Measurements from ENCODE around the gene MTERF4. TPM values are rescaled to one million over a fixed set of nuclear protein-coding genes. Genes with fewer than 3 reads are reported as not detected.

MTERF4 gene
- total and polyA plus RNA-seq, 2 of the 13 experiments (the other 11 are each of a cell fraction or from before 2014, with no cell fraction given): 50.5 to 59.8 TPM

- TF ChIP-seq ZHX1 (CRISPR knock-in tag; IDR thresholded peaks at IDR 0.05; ENCODE audit: low read depth) (peak; percentile 60; the same call in 1 of the 2 replicates), HOXD1 (CRISPR knock-in tag; IDR thresholded peaks at IDR 0.05) (no peak; the same call in 1 of the 2 replicates), PHF5A (CRISPR knock-in tag; IDR thresholded peaks at IDR 0.05; ENCODE audit: low read depth, unreplicated experiment) (no peak), THAP7 (CRISPR knock-in tag; IDR thresholded peaks at IDR 0.05) (no peak), HIVEP1 (CRISPR knock-in tag; IDR thresholded peaks at IDR 0.05) (no peak), BHLHE40 (IDR thresholded peaks at IDR 0.05; ENCODE audit: low read length) (no peak), NKX3-1 (CRISPR knock-in tag; IDR thresholded peaks at IDR 0.05) (peak; percentile 91; the same call in 1 of the 2 replicates), ZNF691 (CRISPR knock-in tag; IDR thresholded peaks at IDR 0.05; ENCODE audit: borderline replicate concordance, low read depth) (0 out of 2 replicates have a peak, but pooled peaks have one; percentile 38), RARG (CRISPR knock-in tag; IDR thresholded peaks at IDR 0.05; ENCODE audit: low read depth) (no peak), ZNF3 (CRISPR knock-in tag; IDR thresholded peaks at IDR 0.05) (no peak), ZNF652 (CRISPR knock-in tag; IDR thresholded peaks at IDR 0.05; ENCODE audit: borderline replicate concordance, low read depth) (no peak), RELA (CRISPR knock-in tag; IDR thresholded peaks at IDR 0.05) (no peak), IRF2 (CRISPR knock-in tag; IDR thresholded peaks at IDR 0.05) (no peak; the same call in 1 of the 2 replicates), ZNF329 (CRISPR knock-in tag; IDR thresholded peaks at IDR 0.05; ENCODE audit: low read depth) (0 out of 2 replicates have a peak, but pooled peaks have one; percentile 34), ZSCAN21 (CRISPR knock-in tag; IDR thresholded peaks at IDR 0.05; ENCODE audit: borderline replicate concordance) (no peak), EED (CRISPR knock-in tag; IDR thresholded peaks at IDR 0.05) (peak; percentile 88), BRCA1 (CRISPR knock-in tag; IDR thresholded peaks at IDR 0.05) (no peak), ZNF275 (CRISPR knock-in tag; IDR thresholded peaks at IDR 0.05; ENCODE audit: borderline replicate concordance) (no peak), HDAC1 (CRISPR knock-in tag; IDR thresholded peaks at IDR 0.05) (peak; percentile 94), NFKBIZ (CRISPR knock-in tag; IDR thresholded peaks at IDR 0.05) (no peak), ARHGAP35 (CRISPR knock-in tag; IDR thresholded peaks at IDR 0.05; ENCODE audit: borderline replicate concordance) (no peak), ZNF451 (CRISPR knock-in tag; IDR thresholded peaks at IDR 0.05) (peak; percentile 52; the same call in 1 of the 2 replicates), ZNF770 (CRISPR knock-in tag; IDR thresholded peaks at IDR 0.05) (no peak)
These were observed 47.0 kb upstream of the MTERF4 start, which contains the start of gene PASK (continued) for GRCh38 chr2:241148891-241149674.
